ENCODE results near the gene FLII. TPM values are rescaled to one million over a fixed set of nuclear protein-coding genes. Genes with fewer than 3 reads are reported as not detected.

Gene FLII
- total RNA-seq, 2 donors from 2014 or later = 299 to 335 TPM

DNA sequence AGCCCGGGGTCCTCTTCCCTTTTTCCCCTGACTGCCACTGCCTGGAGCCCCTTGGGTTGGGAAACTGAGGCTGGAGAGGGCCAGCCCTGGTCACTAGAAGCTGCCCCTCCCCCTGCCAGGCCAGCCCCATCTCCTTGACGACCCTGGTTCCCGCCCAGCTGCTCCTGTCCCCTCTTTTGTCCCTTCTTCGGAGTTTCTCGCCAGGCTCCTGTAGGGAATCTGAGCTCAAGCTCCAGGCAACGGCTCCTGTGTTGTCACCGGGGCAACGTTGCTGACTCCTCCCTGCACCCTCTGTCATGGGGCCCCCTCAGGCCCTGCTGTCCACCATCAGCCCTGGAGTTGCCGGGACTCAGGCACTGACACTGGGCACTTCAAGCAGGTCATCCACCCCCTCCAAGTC, 27.4 kb downstream of the FLII start:
- H3K27me3 ChIP-seq (ENCODE audit: control insufficient read depth, insufficient read depth, low read length, poor library complexity, severe bottlenecking) = no peaks in the 10 kb centered on the region
- TF ChIP-seq, protein P1, sequence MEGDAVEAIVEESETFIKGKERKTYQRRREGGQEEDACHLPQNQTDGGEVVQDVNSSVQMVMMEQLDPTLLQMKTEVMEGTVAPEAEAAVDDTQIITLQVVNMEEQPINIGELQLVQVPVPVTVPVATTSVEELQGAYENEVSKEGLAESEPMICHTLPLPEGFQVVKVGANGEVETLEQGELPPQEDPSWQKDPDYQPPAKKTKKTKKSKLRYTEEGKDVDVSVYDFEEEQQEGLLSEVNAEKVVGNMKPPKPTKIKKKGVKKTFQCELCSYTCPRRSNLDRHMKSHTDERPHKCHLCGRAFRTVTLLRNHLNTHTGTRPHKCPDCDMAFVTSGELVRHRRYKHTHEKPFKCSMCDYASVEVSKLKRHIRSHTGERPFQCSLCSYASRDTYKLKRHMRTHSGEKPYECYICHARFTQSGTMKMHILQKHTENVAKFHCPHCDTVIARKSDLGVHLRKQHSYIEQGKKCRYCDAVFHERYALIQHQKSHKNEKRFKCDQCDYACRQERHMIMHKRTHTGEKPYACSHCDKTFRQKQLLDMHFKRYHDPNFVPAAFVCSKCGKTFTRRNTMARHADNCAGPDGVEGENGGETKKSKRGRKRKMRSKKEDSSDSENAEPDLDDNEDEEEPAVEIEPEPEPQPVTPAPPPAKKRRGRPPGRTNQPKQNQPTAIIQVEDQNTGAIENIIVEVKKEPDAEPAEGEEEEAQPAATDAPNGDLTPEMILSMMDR (conservative IDR thresholded peaks at IDR 0.05) = no peak
- Mint-ChIP-seq H3K9me3 (no peaks in the 10 kb centered on the region), H3K27me3 (ENCODE audit: insufficient read depth) (no peaks in the 10 kb centered on the region), H3K4me1 (peaks cover 12% of the 10 kb centered on the region), H3K36me3 (ENCODE audit: low read depth) (peaks cover 13% of the 10 kb centered on the region), H3K4me3 (no peak overlapping the region), H3K27ac (no peak overlapping the region)
- H3K4me3 ChIP-seq (ENCODE audit: low read length) = no peak overlapping the region
- 63 to 80% methylated on average over 3 to 9 of the region's 9 CpGs for WGBS, 2 experiments (ENCODE audit: insufficient coverage in 1 of 2, insufficient read length in 1 of 2)
- no peak overlapping the region for H3K9ac ChIP-seq (ENCODE audit: extremely low read depth, low read length, poor library complexity, severe bottlenecking)
- H3K36me3 ChIP-seq (ENCODE audit: control insufficient read depth, insufficient read depth, low read length) = peaks cover 27% of the 10 kb centered on the region
- H3K27ac ChIP-seq (ENCODE audit: low read depth, low read length) = peak overlapping the region; percentile 76
- H3K9me3 ChIP-seq (ENCODE audit: control insufficient read depth, low read length) = no peaks in the 10 kb centered on the region
- no peak for DNase-seq
- H3K4me1 ChIP-seq (ENCODE audit: control insufficient read depth, insufficient read depth, low read length) = peaks cover 5% of the 10 kb centered on the region

DNA sequence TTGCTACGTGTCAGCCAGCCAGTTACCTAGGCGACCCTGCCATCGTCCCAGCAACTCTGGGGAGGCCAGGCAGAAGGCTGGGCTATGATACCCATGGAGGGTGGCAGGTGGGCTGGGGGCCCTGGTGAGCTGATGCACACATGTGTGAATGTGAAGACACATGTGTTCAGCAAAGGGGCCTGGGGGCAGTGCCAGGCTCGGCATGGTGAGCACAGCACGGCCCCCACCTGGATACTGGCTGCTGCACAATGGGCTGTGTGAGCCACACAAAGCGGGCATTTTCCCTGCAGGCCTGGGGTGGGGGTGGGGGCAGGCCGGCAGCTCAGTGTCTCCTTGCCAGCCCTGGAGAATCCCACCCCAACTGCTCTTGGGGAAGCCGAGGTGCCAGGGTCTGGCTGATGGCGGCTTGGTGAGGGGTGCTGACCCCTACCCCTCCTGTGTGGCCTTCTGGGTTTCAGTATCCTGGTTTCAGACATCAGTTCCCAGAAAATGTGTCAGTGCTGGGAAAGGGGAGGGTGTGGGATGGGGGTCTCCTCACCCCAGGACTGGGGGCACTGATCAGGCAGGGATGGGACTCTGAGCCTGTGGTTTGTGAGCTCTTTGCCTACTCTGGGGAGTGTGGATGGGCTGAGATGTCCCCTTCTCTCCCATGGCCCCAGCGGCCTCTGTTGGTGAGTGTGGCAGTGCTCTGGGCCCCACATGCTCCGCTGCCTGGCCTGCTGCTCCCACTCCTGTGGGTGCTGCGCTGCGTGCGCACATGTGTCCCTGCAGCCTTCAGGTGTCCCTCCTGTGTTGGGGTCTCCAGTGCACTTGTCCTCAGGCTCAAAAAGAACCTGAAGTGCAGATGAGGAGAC, 28.0 kb downstream of the FLII start:
- peaks cover 5% of the 10 kb centered on the region for H3K4me1 ChIP-seq (ENCODE audit: control insufficient read depth, insufficient read depth, low read length)
- H3K27ac ChIP-seq (ENCODE audit: low read depth, low read length) = peak overlapping the region; percentile 76
- H3K27ac Mint-ChIP-seq = no peak overlapping the region
- H3K27me3 Mint-ChIP-seq (ENCODE audit: insufficient read depth) = no peaks in the 10 kb centered on the region
- no peak for DNase-seq
- H3K9me3 Mint-ChIP-seq = no peaks in the 10 kb centered on the region
- H3K36me3 Mint-ChIP-seq (ENCODE audit: low read depth) = peaks cover 13% of the 10 kb centered on the region
- no peak overlapping the region for H3K9ac ChIP-seq (ENCODE audit: extremely low read depth, low read length, poor library complexity, severe bottlenecking)
- peaks cover 15% of the 10 kb centered on the region for H3K4me1 Mint-ChIP-seq
- H3K36me3 ChIP-seq (ENCODE audit: control insufficient read depth, insufficient read depth, low read length) = peaks cover 22% of the 10 kb centered on the region
- H3K4me3 ChIP-seq (ENCODE audit: low read length) = no peak overlapping the region
- no peaks in the 10 kb centered on the region for H3K9me3 ChIP-seq (ENCODE audit: control insufficient read depth, low read length)
- no peak overlapping the region for H3K4me3 Mint-ChIP-seq
- TF ChIP-seq, protein P1 (conservative IDR thresholded peaks at IDR 0.05) = no peak
- no peaks in the 10 kb centered on the region for H3K27me3 ChIP-seq (ENCODE audit: control insufficient read depth, insufficient read depth, low read length, poor library complexity, severe bottlenecking)
- WGBS, 2 experiments (ENCODE audit: insufficient coverage in 1 of 2, insufficient read length in 1 of 2) = 92 to 93% methylated on average over 3 to 14 of the region's 14 CpGs

DNA sequence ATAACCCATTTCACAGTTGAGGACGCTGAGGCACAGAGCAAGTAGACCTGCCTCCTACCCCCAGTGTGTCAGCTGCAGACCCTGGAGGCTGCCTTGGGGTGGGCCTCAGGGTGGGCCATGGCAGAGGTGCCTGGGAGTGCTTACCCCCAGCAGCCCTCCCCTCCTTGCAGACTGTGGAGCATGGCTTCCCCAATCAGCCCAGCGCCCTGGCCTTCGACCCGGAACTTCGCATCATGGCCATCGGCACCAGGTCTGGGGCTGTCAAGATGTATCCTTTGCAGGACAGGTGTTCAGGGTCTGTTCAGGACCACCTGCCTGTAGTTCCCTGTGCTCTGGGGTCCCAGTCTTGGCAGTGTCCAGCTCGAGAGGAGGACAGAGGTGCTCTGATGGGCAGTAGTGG, 28.8 kb downstream of the FLII start:
- no peaks in the 10 kb centered on the region for H3K27me3 Mint-ChIP-seq (ENCODE audit: insufficient read depth)
- no peak for DNase-seq
- no peak overlapping the region for H3K9ac ChIP-seq (ENCODE audit: extremely low read depth, low read length, poor library complexity, severe bottlenecking)
- H3K4me1 ChIP-seq (ENCODE audit: control insufficient read depth, insufficient read depth, low read length) = peaks cover 5% of the 10 kb centered on the region
- no peak overlapping the region for H3K4me3 ChIP-seq (ENCODE audit: low read length)
- no peak overlapping the region for H3K27ac Mint-ChIP-seq
- 77 to 99% methylated on average over 6 to 7 of the region's 7 CpGs for WGBS, 2 experiments (ENCODE audit: insufficient coverage in 1 of 2, insufficient read length in 1 of 2)
- H3K27ac ChIP-seq (ENCODE audit: low read depth, low read length) = peak overlapping the region; percentile 76
- TF ChIP-seq, protein P1 (conservative IDR thresholded peaks at IDR 0.05) = no peak
- H3K4me3 Mint-ChIP-seq = no peak overlapping the region
- H3K36me3 Mint-ChIP-seq (ENCODE audit: low read depth) = peaks cover 9% of the 10 kb centered on the region
- peaks cover 17% of the 10 kb centered on the region for H3K4me1 Mint-ChIP-seq
- peaks cover 20% of the 10 kb centered on the region for H3K36me3 ChIP-seq (ENCODE audit: control insufficient read depth, insufficient read depth, low read length)
- H3K27me3 ChIP-seq (ENCODE audit: control insufficient read depth, insufficient read depth, low read length, poor library complexity, severe bottlenecking) = no peaks in the 10 kb centered on the region
- H3K9me3 ChIP-seq (ENCODE audit: control insufficient read depth, low read length) = no peaks in the 10 kb centered on the region
- H3K9me3 Mint-ChIP-seq = no peaks in the 10 kb centered on the region

All from endodermal cell (in vitro differentiated cells).